Measurements from ENCODE around the gene DLG2.

The DLG2 gene

GRCh38 chr11:84194696-84195095, 1432.4 kb downstream of the DLG2 start:
- no peak for DNase-seq (ENCODE audit: low read depth)
- no peak overlapping the region for H3K4me3 ChIP-seq (ENCODE audit: low read depth, low read length)

- no peak for DNase-seq (ENCODE audit: low read depth)
- no peak overlapping the region for H3K4me3 ChIP-seq (ENCODE audit: low read depth, low read length)
Measured at GRCh38 chr11:84193706-84194105, 1433.4 kb downstream of the DLG2 start.

DNA sequence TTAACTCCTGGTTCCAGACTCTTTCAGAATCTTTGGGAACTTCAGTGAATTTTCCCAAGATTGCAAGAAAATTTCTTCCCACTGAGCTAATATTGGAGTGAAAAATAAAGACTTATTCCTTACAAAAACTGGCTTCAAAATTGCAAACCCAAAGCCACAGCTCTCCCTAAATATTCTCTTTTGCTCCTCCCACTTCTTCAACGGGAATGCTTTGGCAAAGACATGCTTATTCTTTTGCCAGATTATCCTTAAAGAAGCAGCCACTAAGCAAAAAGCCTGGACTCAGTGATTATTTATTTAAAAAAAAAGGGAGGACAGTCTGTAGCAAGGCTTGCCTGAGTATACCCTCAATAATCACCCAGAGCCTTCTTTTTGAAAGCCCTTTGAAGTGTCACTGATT, 1438.6 kb downstream of the DLG2 start:
- H3K4me3 ChIP-seq (ENCODE audit: low read depth, low read length): no peak overlapping the region
- DNase-seq (ENCODE audit: low read depth): no peak

DNA sequence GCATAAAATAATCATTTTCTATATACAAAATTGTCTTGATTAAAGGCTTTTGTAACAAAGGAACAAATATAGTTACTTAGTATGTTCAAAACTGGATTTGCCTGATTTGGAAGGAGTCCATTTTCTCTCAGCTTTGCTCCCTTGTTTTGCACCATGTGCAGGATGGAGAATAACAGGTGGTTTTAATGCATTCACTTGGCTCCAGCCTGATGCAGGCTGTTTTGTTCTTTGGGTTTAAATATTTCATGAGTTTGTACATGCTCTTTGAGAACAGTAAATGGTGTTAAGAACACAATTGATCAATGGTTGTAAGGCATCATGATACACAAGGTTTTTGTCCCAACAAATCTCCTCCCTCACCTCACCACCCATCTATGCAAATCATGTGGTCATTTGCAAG, 1454.1 kb downstream of the DLG2 start:
- no peak for DNase-seq (ENCODE audit: low read depth)
- no peak overlapping the region for H3K4me3 ChIP-seq (ENCODE audit: low read depth, low read length)

DNA sequence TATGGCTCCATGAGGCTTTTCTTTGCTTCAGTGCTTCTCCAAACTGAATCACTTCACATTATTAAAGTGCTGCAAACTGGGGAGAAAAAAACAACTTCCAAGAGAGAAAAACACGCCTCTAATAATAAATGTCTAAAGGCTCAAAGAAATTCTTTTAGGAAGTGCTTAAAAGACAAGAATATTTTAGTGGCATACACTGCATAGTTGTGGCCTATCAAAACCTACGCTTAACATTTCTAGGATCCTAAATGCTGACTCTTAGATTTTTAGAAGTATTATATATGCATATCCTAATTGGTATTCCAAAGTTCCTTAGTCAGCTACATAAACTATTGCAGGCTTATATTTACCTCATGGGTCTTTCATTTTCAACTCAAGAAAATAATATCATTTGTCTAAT, 1462.0 kb downstream of the DLG2 start:
- H3K4me3 ChIP-seq (ENCODE audit: low read depth, low read length): no peak overlapping the region
- no peak for DNase-seq (ENCODE audit: low read depth)

- DNase-seq (ENCODE audit: low read depth): no peak
- no peak overlapping the region for H3K4me3 ChIP-seq (ENCODE audit: low read depth, low read length)
Measured at GRCh38 chr11:84164728-84165127, 1462.4 kb downstream of the DLG2 start.

DNA sequence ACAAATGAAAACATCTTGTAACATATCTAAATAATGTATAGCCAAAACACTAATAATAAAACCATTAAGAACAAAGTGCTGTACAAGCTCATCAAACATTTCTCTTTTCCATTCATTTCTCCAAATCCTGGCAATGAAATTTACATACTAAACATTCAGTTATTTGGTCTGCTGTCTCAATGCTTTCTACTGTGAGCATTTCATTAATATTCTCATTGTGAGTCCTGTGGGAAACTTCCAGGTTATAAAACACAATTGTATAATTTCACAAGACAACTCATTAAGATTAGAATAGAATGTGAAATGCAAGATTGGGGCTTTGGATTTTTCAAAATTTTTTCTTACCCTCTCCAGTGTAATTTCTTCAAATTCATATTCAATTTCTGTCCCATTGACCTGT, 1464.0 kb downstream of the DLG2 start:
- no peak overlapping the region for H3K4me3 ChIP-seq (ENCODE audit: low read depth, low read length)
- no peak for DNase-seq (ENCODE audit: low read depth)

DNA sequence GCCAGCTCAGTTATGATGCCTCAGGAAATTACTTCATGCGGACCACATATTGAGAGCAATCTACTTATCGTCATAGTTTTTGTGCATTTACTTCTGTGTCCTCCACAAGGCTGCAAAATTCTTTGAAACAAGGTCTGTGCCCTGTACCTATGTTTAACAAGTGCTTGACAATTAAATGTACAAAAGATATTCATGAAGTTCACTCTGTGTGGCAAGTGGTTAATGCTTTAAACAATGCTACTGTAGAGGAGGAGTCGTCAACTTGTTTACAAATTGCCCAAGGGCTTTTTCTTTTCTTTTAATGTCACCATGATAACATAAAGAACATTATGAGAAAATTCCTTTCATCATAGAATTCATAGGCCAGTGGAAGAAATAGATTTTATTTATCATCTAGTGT, 1469.5 kb downstream of the DLG2 start:
- DNase-seq (ENCODE audit: low read depth): no peak
- H3K4me3 ChIP-seq (ENCODE audit: low read depth, low read length): no peak overlapping the region

DNA sequence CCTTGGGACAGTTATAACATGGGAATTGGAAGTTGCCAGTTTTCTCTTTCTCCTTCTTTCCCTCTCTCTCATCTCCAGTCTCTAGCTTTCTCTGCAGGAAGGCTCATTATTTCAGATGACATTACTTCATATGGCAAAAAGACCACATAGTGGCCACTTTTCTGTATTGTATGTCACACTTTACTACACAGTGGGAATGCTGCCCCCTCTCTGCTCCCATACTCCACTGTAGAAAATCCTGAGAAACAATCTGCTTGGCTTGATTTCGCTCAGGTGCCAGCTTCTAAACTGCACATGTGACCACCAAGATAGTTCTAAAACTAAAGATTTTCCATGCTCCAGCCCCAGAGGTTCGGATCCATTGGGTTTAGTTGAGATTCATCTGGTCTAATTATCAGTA, 1480.3 kb downstream of the DLG2 start:
- H3K4me3 ChIP-seq (ENCODE audit: low read depth, low read length): no peak overlapping the region
- no peak for DNase-seq (ENCODE audit: low read depth)

GRCh38 chr11:84145616-84146185, 1481.4 kb downstream of the DLG2 start:
- no peak for DNase-seq (ENCODE audit: low read depth)
- H3K4me3 ChIP-seq (ENCODE audit: low read depth, low read length): no peak overlapping the region

- no peak overlapping the region for H3K4me3 ChIP-seq (ENCODE audit: low read depth, low read length)
- DNase-seq (ENCODE audit: low read depth): no peak
Measured at GRCh38 chr11:84144531-84144930, 1482.6 kb downstream of the DLG2 start.

DNA sequence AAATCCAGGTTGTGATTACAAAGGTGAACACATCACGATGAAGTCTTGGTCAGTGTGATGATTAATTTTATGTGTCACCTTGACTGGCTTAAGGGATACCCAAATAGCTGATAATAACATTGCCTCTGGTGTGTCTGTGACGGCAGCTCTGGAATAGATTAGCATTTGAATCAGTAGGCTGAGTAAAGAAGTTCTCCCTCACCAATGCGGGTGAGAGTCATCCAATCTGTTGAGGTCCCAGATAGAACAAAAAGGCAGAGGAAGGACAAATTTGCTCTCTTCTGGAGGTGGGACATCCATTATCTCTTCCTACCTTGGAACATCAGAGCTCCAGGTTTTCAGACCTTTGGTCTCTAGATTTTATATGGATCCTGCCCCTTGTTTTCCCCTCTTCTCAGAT, 1484.7 kb downstream of the DLG2 start:
- H3K4me3 ChIP-seq (ENCODE audit: low read depth, low read length): no peak overlapping the region
- DNase-seq (ENCODE audit: low read depth): no peak

DNA sequence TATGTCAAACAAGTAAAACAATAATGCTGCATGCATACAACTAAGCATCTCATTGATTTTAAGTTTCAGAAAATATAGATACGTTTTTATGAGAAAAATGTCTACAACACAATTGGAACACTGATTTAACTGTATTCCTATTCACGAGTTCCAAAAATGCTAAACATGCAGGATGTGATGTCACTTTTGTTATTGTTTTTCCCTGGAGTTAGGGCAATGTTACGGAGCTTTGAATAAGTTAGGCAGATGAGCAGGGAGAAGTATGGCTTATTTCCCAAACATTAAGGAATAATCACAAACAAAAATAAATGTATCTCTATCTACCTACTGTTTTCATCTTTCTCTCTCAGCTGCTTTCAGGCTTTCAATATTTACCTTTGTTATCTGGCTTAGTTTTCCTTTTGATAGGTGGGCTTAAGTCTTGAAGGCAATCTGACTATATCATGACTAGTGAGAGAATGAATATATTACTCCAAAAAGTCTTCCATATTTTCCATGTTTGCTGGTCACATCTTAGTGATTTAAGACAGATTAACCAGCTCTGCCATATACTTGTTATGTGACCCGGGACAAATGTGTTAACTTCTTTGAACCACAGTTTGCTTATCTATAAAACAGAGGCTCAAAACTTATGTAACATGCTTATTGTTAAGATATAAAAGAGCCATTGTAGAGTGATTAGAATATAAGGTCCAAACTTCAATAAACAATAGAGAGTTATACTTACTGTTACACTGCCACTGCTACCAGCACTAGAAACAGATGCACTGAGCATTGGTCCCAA, 1486.6 kb downstream of the DLG2 start:
- no peak for DNase-seq (ENCODE audit: low read depth)
- H3K4me3 ChIP-seq (ENCODE audit: low read depth, low read length): no peak overlapping the region

DNA sequence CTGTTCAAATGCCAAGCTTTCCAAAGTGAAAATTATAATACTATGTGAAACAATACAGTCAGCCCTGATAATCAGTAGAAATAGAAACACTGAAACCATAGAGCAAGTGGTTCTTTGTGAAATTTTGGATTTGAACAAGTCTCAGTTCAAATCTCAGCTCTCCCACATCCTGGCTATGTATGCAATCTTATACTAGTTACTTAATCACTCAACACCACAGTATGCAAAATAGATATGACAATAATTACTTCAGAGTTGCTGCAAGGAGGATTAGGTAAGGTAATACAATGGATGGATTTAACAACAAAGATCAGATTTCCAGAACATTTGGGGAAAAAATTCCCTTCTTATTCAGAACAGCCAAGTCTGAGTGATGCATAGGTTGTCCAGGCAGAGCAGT, 1489.2 kb downstream of the DLG2 start:
- H3K4me3 ChIP-seq (ENCODE audit: low read depth, low read length): no peak overlapping the region
- no peak for DNase-seq (ENCODE audit: low read depth)

GRCh38 chr11:84137505-84137904, 1489.6 kb downstream of the DLG2 start:
- no peak for DNase-seq (ENCODE audit: low read depth)
- H3K4me3 ChIP-seq (ENCODE audit: low read depth, low read length): no peak overlapping the region

DNA sequence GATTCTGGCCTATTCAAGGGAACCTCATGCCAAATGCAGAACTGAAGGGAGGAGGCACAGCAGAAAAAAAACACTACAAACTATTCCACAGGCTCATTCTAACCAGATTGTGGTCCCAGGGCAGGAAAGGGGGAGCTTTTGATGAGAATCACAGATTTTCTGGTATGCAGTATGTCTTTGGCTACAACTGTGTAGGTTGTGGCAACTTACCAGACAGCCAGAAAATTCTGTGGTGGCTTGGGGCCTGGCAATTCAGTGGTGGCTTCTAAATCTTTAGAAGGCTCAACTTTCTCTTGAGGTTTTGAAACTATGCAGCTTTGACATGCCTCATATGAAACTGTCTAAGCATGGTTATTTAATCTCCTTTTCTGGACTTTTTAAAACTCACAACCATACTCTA, 1490.2 kb downstream of the DLG2 start:
- H3K4me3 ChIP-seq (ENCODE audit: low read depth, low read length): no peak overlapping the region
- no peak for DNase-seq (ENCODE audit: low read depth)

- no peak for DNase-seq (ENCODE audit: low read depth)
- no peak overlapping the region for H3K4me3 ChIP-seq (ENCODE audit: low read depth, low read length)
Measured at GRCh38 chr11:84130646-84131427, 1496.3 kb downstream of the DLG2 start.

DNA sequence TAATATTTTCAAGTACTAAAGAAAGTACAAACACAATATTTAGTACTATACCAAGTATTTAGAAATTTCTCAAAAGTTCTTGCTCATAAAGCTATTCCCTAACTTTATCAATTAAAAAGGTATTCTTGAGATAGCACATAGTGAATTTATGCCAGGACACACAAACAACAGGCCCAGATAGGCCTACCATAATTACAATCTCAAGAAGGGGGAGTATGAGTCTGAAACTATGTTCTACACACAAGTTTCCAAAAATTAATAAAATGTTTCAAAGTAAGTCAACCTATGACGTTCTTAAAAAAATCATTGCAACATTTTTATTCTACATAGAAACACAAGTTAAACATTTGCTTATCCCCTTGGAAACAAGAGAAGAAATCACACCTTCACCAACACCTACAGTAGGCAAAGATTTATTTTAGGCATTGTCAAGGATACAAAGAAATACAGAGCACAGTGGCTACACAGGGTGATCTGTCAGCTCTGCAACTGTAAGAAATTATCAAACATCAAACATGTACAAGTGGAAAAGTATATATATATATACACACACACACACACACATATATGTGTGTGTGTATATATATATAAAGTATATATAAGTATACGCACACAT, 1497.1 kb downstream of the DLG2 start:
- no peak overlapping the region for H3K4me3 ChIP-seq (ENCODE audit: low read depth, low read length)
- DNase-seq (ENCODE audit: low read depth): no peak

- H3K4me3 ChIP-seq (ENCODE audit: low read depth, low read length): no peak overlapping the region
- no peak for DNase-seq (ENCODE audit: low read depth)
Measured at GRCh38 chr11:84128840-84129239, 1498.3 kb downstream of the DLG2 start.

DNA sequence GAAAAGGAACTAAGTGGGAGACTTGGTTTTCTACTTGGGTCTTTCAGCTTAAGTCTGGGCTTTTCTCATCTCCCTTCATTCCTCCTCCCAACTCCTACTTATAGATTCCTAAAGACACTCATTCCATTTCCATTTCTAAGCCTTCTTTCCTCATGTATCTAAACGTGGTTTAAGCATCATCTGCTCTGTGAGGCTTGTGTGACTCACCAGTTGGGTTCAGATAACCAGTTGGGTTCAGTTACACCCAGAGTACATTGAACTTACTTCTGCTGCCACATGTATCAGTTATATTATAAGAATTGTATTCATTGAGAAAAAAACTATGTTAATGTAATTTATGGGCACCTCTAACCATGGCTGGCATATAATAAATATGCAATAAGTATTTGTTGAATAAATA, 1509.8 kb downstream of the DLG2 start:
- DNase-seq (ENCODE audit: low read depth): no peak
- H3K4me3 ChIP-seq (ENCODE audit: low read depth, low read length): no peak overlapping the region
